ENCODE results near the gene HSPA14. TPM values are rescaled to one million over a fixed set of nuclear protein-coding genes. Genes with fewer than 3 reads are reported as not detected.
"Not testable (repeated sequence)": the region's sequence is repeated elsewhere in the genome, so short reads cannot be mapped to it uniquely, and the experiment has no call there.

Gene HSPA14
- total and polyA plus RNA-seq, 4 donors = 5.3 to 9.0 (median 8.5) TPM

GRCh38 chr10:14859775-14860174 lies 21.7 kb downstream of the HSPA14 start:
- H3K36me3 ChIP-seq (ENCODE audit: control insufficient read depth in 4 of 4, insufficient read depth in 3 of 4, low read depth in 1 of 4, low read length in 3 of 4) = peaks cover 0 to 18% (median 6%) of the 10 kb centered on the region in 4 donors
- H3K4me1 ChIP-seq (ENCODE audit: control insufficient read depth in 4 of 4, insufficient read depth in 4 of 4, low read length in 3 of 4) = no peaks in the 10 kb centered on the region
- no peak overlapping the region for H3K27ac ChIP-seq (ENCODE audit: low read depth in 1 of 2, low read length in 2 of 2)
- H3K9ac ChIP-seq (ENCODE audit: low read depth in 1 of 2, low read length in 2 of 2) = no peak overlapping the region
- H3K9me3 ChIP-seq (ENCODE audit: control insufficient read depth in 4 of 4, low read length in 3 of 4) = no peaks in the 10 kb centered on the region
- TF ChIP-seq CTCF (IDR thresholded peaks at IDR 0.05; ENCODE audit: low read depth, low read length, missing input control) = no peak
- TF ChIP-seq FOXA2 (IDR thresholded peaks at IDR 0.05) = no peak
- no peak for TF ChIP-seq YY1 (IDR thresholded peaks at IDR 0.05)
- no peak for TF ChIP-seq HNF4G (IDR thresholded peaks at IDR 0.05)
- no peak for TF ChIP-seq FOXA1 (IDR thresholded peaks at IDR 0.05)
- H3K27me3 ChIP-seq (ENCODE audit: control insufficient read depth in 4 of 4, insufficient read depth in 4 of 4, low read length in 3 of 4) = no peaks in the 10 kb centered on the region
- DNase-seq (ENCODE audit: low spot score) = no peak
- H3K4me3 ChIP-seq (ENCODE audit: low read depth in 1 of 3, low read length in 3 of 3) = no peak overlapping the region

- no peak overlapping the region for H3K27ac ChIP-seq (ENCODE audit: low read depth in 1 of 2, low read length in 2 of 2)
- H3K4me3 ChIP-seq (ENCODE audit: low read depth in 1 of 3, low read length in 3 of 3) = no peak overlapping the region
- WGBS = 93% methylated on average over 1 of the region's 1 CpG
- H3K4me1 ChIP-seq (ENCODE audit: control insufficient read depth in 4 of 4, insufficient read depth in 4 of 4, low read length in 3 of 4) = no peaks in the 10 kb centered on the region
- TF ChIP-seq RXRA (IDR thresholded peaks at IDR 0.05) (no peak), NR2F2 (IDR thresholded peaks at IDR 0.05) (no peak), YY1 (IDR thresholded peaks at IDR 0.05) (no peak), HNF4A (conservative IDR thresholded peaks at IDR 0.05) (no peak), FOXA1 (IDR thresholded peaks at IDR 0.05) (no peak), MAX (IDR thresholded peaks at IDR 0.05) (no peak), FOXA2 (IDR thresholded peaks at IDR 0.05) (no peak), RAD21 (IDR thresholded peaks at IDR 0.05) (no peak), JUND (IDR thresholded peaks at IDR 0.05) (no peak), ZBTB33 (IDR thresholded peaks at IDR 0.05) (no peak), HNF4G (IDR thresholded peaks at IDR 0.05) (no peak)
- no peak for DNase-seq (ENCODE audit: low spot score)
- no peaks in the 10 kb centered on the region for H3K27me3 ChIP-seq (ENCODE audit: control insufficient read depth in 4 of 4, insufficient read depth in 4 of 4, low read length in 3 of 4)
- no peak overlapping the region for H3K9ac ChIP-seq (ENCODE audit: low read depth in 1 of 2, low read length in 2 of 2)
- no peaks in the 10 kb centered on the region for H3K9me3 ChIP-seq (ENCODE audit: control insufficient read depth in 4 of 4, low read length in 3 of 4)
- peaks cover 0 to 14% (median 6%) of the 10 kb centered on the region in 4 donors for H3K36me3 ChIP-seq (ENCODE audit: control insufficient read depth in 4 of 4, insufficient read depth in 3 of 4, low read depth in 1 of 4, low read length in 3 of 4)
These were observed 22.7 kb downstream of the HSPA14 start for GRCh38 chr10:14860791-14861190.

GRCh38 chr10:14864466-14864865 lies 26.4 kb downstream of the HSPA14 start:
- H3K4me3 ChIP-seq (ENCODE audit: low read depth in 1 of 3, low read length in 3 of 3); H3K9ac ChIP-seq (ENCODE audit: low read depth in 1 of 2, low read length in 2 of 2); H3K27ac ChIP-seq (ENCODE audit: low read depth in 1 of 2, low read length in 2 of 2); H3K4me1 ChIP-seq (ENCODE audit: control insufficient read depth in 4 of 4, insufficient read depth in 4 of 4, low read length in 3 of 4); H3K9me3 ChIP-seq (ENCODE audit: control insufficient read depth in 4 of 4, low read length in 3 of 4); H3K27me3 ChIP-seq (ENCODE audit: control insufficient read depth in 4 of 4, insufficient read depth in 4 of 4, low read length in 3 of 4); DNase-seq (ENCODE audit: low spot score): not testable (repeated sequence)
- peaks cover 0 to 19% (median 13%) of the 10 kb centered on the region in 4 donors for H3K36me3 ChIP-seq (ENCODE audit: control insufficient read depth in 4 of 4, insufficient read depth in 3 of 4, low read depth in 1 of 4, low read length in 3 of 4)
- WGBS = 98% methylated on average over 6 of the region's 6 CpGs

- not testable (repeated sequence) for H3K9ac ChIP-seq (ENCODE audit: low read depth in 1 of 2, low read length in 2 of 2); DNase-seq (ENCODE audit: low spot score); H3K9me3 ChIP-seq (ENCODE audit: control insufficient read depth in 4 of 4, low read length in 3 of 4); H3K4me1 ChIP-seq (ENCODE audit: control insufficient read depth in 4 of 4, insufficient read depth in 4 of 4, low read length in 3 of 4); H3K4me3 ChIP-seq (ENCODE audit: low read depth in 1 of 3, low read length in 3 of 3); H3K27me3 ChIP-seq (ENCODE audit: control insufficient read depth in 4 of 4, insufficient read depth in 4 of 4, low read length in 3 of 4); H3K27ac ChIP-seq (ENCODE audit: low read depth in 1 of 2, low read length in 2 of 2)
- H3K36me3 ChIP-seq (ENCODE audit: control insufficient read depth in 4 of 4, insufficient read depth in 3 of 4, low read depth in 1 of 4, low read length in 3 of 4) = peaks cover 0 to 23% (median 15%) of the 10 kb centered on the region in 4 donors
- 96% methylated on average over 3 of the region's 3 CpGs for whole genome bisulfite sequencing
These were observed 26.8 kb downstream of the HSPA14 start for GRCh38 chr10:14864871-14865270.
